H1 (cell line): ENCODE results near the gene TPPP2.
"Not testable (repeated sequence)": the region's sequence is repeated elsewhere in the genome, so short reads cannot be mapped to it uniquely, and the experiment has no call there.

Source experiments
- EP300 ChIP-seq, 2 experiments: IDR thresholded peaks; 1 replicate in 1 of 2; 2 replicates in 1 of 2; pipeline ENCODE4 v1.6.1; 2011 to 2012; ENCODE audit warnings: low read depth in 2 of 2, low read length in 2 of 2, mild to moderate bottlenecking in 2 of 2, borderline replicate concordance in 1 of 2, inconsistent platforms in 1 of 2, moderate library complexity in 1 of 2
- EZH2 ChIP-seq: fragments of 200-600 bp; sonication (generic); IDR thresholded peaks from 2 replicates; pipeline ENCODE4 v1.7.1; 2012; ENCODE audit warnings: low read depth, mild to moderate bottlenecking, moderate library complexity, low read length, inconsistent platforms; ENCODE audit not compliant: severe bottlenecking
- HDAC2 ChIP-seq, 2 experiments: fragments of 300-600 bp in 1 of 2; sonication (generic) in 1 of 2; IDR thresholded peaks; 2 replicates each; pipeline ENCODE4 v1.6.1; 2011 to 2012; ENCODE audit warnings: low read depth in 2 of 2, low read length in 2 of 2, mild to moderate bottlenecking in 2 of 2, moderate library complexity in 2 of 2, borderline replicate concordance in 1 of 2, inconsistent platforms in 1 of 2
- JUN ChIP-seq: IDR thresholded peaks from 2 replicates; pipeline ENCODE4 v1.6.1; 2011; ENCODE audit warnings: low read depth, mild to moderate bottlenecking, improper control_type of control experiment, low read length
- JUND ChIP-seq: IDR thresholded peaks from 2 replicates; pipeline ENCODE4 v1.6.1; 2011; ENCODE audit warnings: mild to moderate bottlenecking, improper control_type of control experiment, low read length
- POLR2A ChIP-seq, 2 experiments: IDR thresholded peaks; 1 replicate in 1 of 2; 2 replicates in 1 of 2; pipeline ENCODE4 v1.6.1; 2011; ENCODE audit warnings: low read depth in 2 of 2, low read length in 2 of 2, mild to moderate bottlenecking in 2 of 2; ENCODE audit errors: control extremely low read depth in 1 of 2
- POLR2AphosphoS5 ChIP-seq: IDR thresholded peaks from 2 replicates; pipeline ENCODE4 v1.6.1; 2011; ENCODE audit warnings: low read depth, low read length
- RFX5 ChIP-seq: IDR thresholded peaks from 2 replicates; pipeline ENCODE4 v1.6.1; 2011; ENCODE audit warnings: low read depth, low read length, improper control_type of control experiment, borderline replicate concordance
- SP2 ChIP-seq: IDR thresholded peaks from 2 replicates; pipeline ENCODE4 v1.6.1; 2012; ENCODE audit warnings: mild to moderate bottlenecking, low read length, inconsistent platforms
- TF ChIP-seq, protein P1 (sequence below): IDR thresholded peaks from 2 replicates; pipeline ENCODE4 v1.6.1; 2011; ENCODE audit warnings: low read length, improper control_type of control experiment
- TF ChIP-seq, protein P2 (sequence below), 3 experiments: IDR thresholded peaks; 1 replicate in 2 of 3; 2 replicates in 1 of 3; pipeline versions ENCODE4 v1.5.1 to v1.6.1; 2011; ENCODE audit warnings: low read length in 3 of 3, mild to moderate bottlenecking in 3 of 3, inconsistent platforms in 2 of 3, low read depth in 1 of 3, moderate library complexity in 1 of 3; ENCODE audit not compliant: insufficient read depth in 1 of 3; ENCODE audit errors: control extremely low read depth in 1 of 3

DNA sequence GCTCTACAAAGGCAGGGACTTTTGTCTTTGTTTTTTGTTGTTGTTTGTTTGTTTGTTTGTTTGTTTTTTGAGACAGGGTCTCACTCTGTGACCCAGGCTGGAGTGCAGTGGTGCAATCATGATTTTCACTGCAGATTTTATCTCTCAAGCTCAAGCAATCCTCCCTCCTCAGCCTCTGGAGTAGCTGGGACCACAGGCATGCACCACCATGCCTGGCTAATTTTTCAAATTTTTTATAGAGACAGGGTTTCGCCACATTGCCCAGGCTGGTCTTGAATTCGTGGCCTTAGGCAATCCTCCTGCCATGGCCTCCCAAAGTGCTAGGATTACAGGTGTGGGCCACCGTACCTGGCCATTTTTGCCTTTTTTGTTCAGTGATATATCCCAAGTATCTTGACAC, 10.9 kb downstream of the TPPP2 start:
- not testable (repeated sequence) for TF ChIP-seq POLR2AphosphoS5; POLR2A (IDR thresholded peaks at IDR 0.05; ENCODE audit: control extremely low read depth in 1 of 2, low read depth in 2 of 2, low read length in 2 of 2); JUND; JUN; EP300 (IDR thresholded peaks at IDR 0.05; ENCODE audit: borderline replicate concordance in 1 of 2, low read depth in 2 of 2, low read length in 2 of 2); EZH2; RFX5; HDAC2 (IDR thresholded peaks at IDR 0.05; ENCODE audit: borderline replicate concordance in 1 of 2, low read depth in 2 of 2, low read length in 2 of 2); SP2
- TF ChIP-seq, protein P1, sequence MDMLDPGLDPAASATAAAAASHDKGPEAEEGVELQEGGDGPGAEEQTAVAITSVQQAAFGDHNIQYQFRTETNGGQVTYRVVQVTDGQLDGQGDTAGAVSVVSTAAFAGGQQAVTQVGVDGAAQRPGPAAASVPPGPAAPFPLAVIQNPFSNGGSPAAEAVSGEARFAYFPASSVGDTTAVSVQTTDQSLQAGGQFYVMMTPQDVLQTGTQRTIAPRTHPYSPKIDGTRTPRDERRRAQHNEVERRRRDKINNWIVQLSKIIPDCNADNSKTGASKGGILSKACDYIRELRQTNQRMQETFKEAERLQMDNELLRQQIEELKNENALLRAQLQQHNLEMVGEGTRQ: not testable (repeated sequence)
- TF ChIP-seq, protein P2, sequence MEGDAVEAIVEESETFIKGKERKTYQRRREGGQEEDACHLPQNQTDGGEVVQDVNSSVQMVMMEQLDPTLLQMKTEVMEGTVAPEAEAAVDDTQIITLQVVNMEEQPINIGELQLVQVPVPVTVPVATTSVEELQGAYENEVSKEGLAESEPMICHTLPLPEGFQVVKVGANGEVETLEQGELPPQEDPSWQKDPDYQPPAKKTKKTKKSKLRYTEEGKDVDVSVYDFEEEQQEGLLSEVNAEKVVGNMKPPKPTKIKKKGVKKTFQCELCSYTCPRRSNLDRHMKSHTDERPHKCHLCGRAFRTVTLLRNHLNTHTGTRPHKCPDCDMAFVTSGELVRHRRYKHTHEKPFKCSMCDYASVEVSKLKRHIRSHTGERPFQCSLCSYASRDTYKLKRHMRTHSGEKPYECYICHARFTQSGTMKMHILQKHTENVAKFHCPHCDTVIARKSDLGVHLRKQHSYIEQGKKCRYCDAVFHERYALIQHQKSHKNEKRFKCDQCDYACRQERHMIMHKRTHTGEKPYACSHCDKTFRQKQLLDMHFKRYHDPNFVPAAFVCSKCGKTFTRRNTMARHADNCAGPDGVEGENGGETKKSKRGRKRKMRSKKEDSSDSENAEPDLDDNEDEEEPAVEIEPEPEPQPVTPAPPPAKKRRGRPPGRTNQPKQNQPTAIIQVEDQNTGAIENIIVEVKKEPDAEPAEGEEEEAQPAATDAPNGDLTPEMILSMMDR (IDR thresholded peaks at IDR 0.05; ENCODE audit: control extremely low read depth in 1 of 3, insufficient read depth in 1 of 3, low read depth in 1 of 3, low read length in 3 of 3): not testable (repeated sequence)
